GM12878 (cell line): ENCODE results near the gene RPS15A. TPM values are rescaled to one million over a fixed set of nuclear protein-coding genes. Genes with fewer than 3 reads are reported as not detected.

ENCODE experiments used
- ASH2L ChIP-seq: fragments of 300-600, 200-600 bp; sonication (generic); IDR thresholded peaks from 2 replicates; pipeline ENCODE4 v1.6.1; 2017; ENCODE audit warnings: low read depth, mild to moderate bottlenecking, borderline replicate concordance
- BCLAF1 ChIP-seq: fragments of 450-650 bp; IDR thresholded peaks from 2 replicates; pipeline ENCODE4 v1.6.1; 2017; ENCODE audit warnings: antibody characterized with exemption, mild to moderate bottlenecking, moderate library complexity
- CREB1 ChIP-seq: IDR thresholded peaks from 2 replicates; pipeline ENCODE4 v1.6.1; 2012; ENCODE audit warnings: low read depth, mild to moderate bottlenecking, inconsistent platforms
- CUX1 ChIP-seq: IDR thresholded peaks from 2 replicates; pipeline ENCODE4 v1.6.1; 2012; ENCODE audit warnings: improper control_type of control experiment, low read depth, low read length; ENCODE audit not compliant: insufficient replicate concordance
- ESRRA ChIP-seq: IDR thresholded peaks from 2 replicates; pipeline ENCODE4 v1.6.1; 2012; ENCODE audit warnings: mild to moderate bottlenecking, low read length, improper control_type of control experiment
- FOS ChIP-seq: IDR thresholded peaks from 3 replicates; pipeline ENCODE4 v1.6.1; 2011; ENCODE audit warnings: borderline replicate concordance; ENCODE audit not compliant: insufficient read length; ENCODE audit errors: extremely low read depth
- FOXM1 ChIP-seq: IDR thresholded peaks from 2 replicates; pipeline ENCODE4 v1.6.1; 2012; ENCODE audit warnings: low read depth, mild to moderate bottlenecking, inconsistent platforms, low read length, moderate library complexity
- MAX ChIP-seq: IDR thresholded peaks from 2 replicates; pipeline ENCODE4 v1.6.1; 2012; ENCODE audit warnings: low read depth, low read length, improper control_type of control experiment
- NFYA ChIP-seq: IDR thresholded peaks from 2 replicates; pipeline ENCODE4 v1.6.1; 2011; ENCODE audit warnings: low read depth, mild to moderate bottlenecking, low read length, improper control_type of control experiment, borderline replicate concordance
- RELB ChIP-seq: fragments of 450-650 bp; IDR thresholded peaks from 2 replicates; pipeline ENCODE4 v1.6.1; 2017; ENCODE audit warnings: low read depth, mild to moderate bottlenecking, moderate library complexity
- RUNX3 ChIP-seq: IDR thresholded peaks from 2 replicates; pipeline ENCODE4 v1.6.1; 2012; ENCODE audit warnings: low read length, inconsistent platforms
- ZNF592 ChIP-seq: fragments of 450-650 bp; IDR thresholded peaks from 2 replicates; pipeline ENCODE4 v1.6.1; 2017; ENCODE audit warnings: mild to moderate bottlenecking, moderate library complexity
- ZZZ3 ChIP-seq: IDR thresholded peaks from 2 replicates; pipeline ENCODE4 v1.6.1; 2011; ENCODE audit warnings: low read depth; ENCODE audit not compliant: control insufficient read depth, insufficient read length
- polyA plus RNA-seq, 11 experiments: library from polyadenylated mRNA; depleted of rRNA in 4 of 11; unstranded in 6 of 11; stranded (reverse) in 5 of 11; fragments of >200 nt; fragmentation: Nextera tagmentation in 4 of 11; fragmentation: Illumina TruSeq in 1 of 11; extraction: Ambion mirVana in 4 of 11; extraction: Trizol in 1 of 11; gene quantifications; 1 replicate in 1 of 11; 2 replicates in 10 of 11; pipeline versions ENCODE4 v1.2.1 to v1.2.3, GENCODE V29; 2011 to 2016; ENCODE audit warnings: inconsistent platforms in 2 of 11, missing spikeins in 2 of 11, low read depth in 1 of 11
- total RNA-seq, 4 experiments: library from RNA; depleted of rRNA in 3 of 4; stranded (reverse); fragments of >200 nt in 3 of 4; fragmentation: Illumina TruSeq in 1 of 4; extraction: Trizol in 1 of 4; gene quantifications; 2 replicates each; pipeline versions ENCODE4 v1.2.1 to v1.2.3, GENCODE V29; 2013 to 2021

The RPS15A gene
- total and polyA plus RNA-seq, 10 of the 15 experiments (the other 5 are each of a cell fraction or from before 2014, with no cell fraction given): 1,566 to 6,408 (median 2,999) TPM

GRCh38 chr16:18789850-18790706 lies at the start of gene RPS15A (continued):
- TF ChIP-seq ZNF592: 0 out of 2 replicates have a peak, but pooled peaks have one; percentile 32
- TF ChIP-seq MAX: peak; percentile 83
- no peak for TF ChIP-seq ZZZ3
- no peak; the same call in 1 of the 2 replicates for TF ChIP-seq ESRRA
- no peak for TF ChIP-seq FOS
- peak; percentile 95 for TF ChIP-seq ASH2L
- TF ChIP-seq CUX1: peak; percentile 68
- peak; percentile 64 for TF ChIP-seq FOXM1
- peak; percentile 34 for TF ChIP-seq RUNX3
- peak; percentile 62 for TF ChIP-seq CREB1
- TF ChIP-seq NFYA: no peak
- peak; percentile 94 for TF ChIP-seq RELB
- TF ChIP-seq BCLAF1: peak; percentile 58; the same call in 1 of the 2 replicates
